GM18867 (cell line): Measurements from ENCODE around the gene CLDN20.

Experiments used
- ATAC-seq: cut with Tn5 transposase; IDR thresholded peaks from one replicate; pipeline ENCODE4 v1.9.1; 2021; ENCODE audit warnings: mild to moderate bottlenecking, moderate library complexity; ENCODE audit not compliant: unreplicated experiment

The CLDN20 gene

GRCh38 chr6:155244434-155244833 is 19.4 kb upstream of the CLDN20 start:
- ATAC-seq, result no peak

- no peak for ATAC-seq
Measured at GRCh38 chr6:155245193-155245592, 18.6 kb upstream of the CLDN20 start.

DNA sequence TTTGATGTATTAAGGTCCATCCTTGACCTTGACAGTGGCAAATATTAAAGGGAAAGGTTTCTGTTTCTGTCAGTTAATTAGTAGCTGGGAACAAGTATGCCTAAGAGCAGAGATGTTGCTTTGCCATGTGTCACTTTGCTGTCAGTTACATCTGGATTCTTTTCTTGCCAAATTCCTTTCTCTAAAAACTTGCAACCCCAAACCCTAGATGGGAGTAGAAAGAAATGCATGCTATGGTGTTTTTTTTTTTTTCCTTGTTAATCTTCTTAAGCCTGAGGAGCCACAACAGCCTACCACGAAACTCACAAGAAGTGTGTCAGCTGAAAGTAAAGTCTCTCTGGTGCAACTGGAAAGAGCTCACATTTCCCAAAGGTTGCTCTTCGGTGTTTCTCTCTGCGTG is 18.0 kb upstream of the CLDN20 start:
- ATAC-seq, result no peak

DNA sequence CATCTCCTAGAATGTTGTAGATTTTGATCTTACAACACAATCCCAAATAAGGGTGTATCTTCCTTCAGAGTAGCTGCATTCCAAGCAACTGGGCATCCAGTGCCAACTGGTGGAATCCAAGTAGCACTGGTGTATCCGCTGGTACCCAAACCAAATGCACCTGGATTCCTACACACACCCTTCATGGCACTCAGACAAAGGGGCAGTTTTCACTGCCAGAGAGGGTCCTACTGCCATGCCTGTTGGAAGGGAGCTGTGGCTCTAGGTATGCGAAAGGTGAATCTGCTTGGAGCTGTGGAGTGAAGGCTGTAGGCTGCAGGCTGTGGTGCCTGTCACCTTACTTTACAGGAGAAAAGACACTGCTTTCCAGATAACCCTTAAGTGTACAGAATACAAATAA is 17.0 kb upstream of the CLDN20 start:
- no peak for ATAC-seq

- ATAC-seq, result no peak
Measured at GRCh38 chr6:155247618-155248007, 16.2 kb upstream of the CLDN20 start.

DNA sequence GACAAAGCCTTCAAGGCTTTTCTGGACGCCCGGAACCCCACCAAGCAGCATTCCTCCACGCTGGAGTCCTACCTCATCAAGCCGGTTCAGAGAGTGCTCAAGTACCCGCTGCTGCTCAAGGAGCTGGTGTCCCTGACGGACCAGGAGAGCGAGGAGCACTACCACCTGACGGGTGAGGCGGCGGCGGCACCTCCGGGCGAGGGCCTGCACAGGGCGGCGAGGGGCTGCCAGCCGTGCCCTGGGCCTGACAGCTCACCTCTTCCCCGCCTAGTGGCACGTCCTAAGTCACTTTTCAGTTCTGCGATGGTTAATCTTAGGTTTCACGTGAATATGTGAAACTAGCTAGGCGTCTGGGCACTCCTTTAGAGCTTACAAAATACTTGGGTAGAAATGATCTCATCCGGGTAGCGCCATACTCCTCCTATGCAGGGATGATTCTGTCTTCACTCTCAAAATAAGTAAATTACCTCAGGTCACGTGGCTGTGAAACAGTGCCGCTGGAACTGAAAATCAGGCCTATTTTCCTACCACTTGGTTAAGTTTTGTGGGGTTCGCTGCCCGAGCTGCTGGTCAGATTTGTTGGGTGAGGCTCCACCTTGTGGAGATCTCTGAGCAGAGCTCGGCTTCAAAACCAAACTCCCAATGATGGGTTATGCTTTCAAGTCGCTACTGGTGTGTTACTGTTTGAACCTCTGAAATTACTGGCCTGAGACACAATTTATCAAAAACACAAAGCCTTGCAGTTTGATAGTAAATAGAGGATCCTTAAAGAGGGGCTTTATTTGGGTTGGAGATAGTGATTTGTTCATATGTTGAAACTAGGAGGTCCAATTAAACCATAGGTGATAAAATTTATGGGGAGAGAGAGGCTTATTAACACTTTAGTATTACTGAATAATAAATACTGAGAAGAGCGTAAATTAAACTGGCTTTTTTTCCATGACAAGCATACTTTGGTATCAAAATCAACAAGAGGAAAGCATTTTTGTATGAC is 15.5 kb upstream of the CLDN20 start:
- ATAC-seq, result peak; percentile 79

GRCh38 chr6:155250701-155251381 is 13.0 kb upstream of the CLDN20 start:
- ATAC-seq, result no peak

DNA sequence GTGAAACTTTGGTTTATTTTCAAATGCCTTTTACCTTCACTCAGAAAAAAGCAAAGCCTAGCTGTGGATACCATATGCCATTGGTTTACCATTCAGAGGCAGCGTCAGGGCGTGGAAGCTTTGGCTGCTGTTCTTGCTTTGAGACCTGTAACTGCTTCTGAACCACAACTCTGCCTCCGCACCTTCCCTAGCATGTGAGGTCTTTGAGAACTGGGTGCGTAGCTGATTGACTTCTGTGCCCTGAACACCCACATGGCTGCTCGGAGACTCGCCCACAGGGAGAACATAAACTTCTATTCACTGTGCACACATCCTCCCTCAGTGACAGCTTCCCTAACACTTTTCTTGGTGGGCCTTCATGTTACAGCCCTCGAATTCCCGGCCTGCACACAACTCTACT is 11.2 kb upstream of the CLDN20 start:
- no peak for ATAC-seq

DNA sequence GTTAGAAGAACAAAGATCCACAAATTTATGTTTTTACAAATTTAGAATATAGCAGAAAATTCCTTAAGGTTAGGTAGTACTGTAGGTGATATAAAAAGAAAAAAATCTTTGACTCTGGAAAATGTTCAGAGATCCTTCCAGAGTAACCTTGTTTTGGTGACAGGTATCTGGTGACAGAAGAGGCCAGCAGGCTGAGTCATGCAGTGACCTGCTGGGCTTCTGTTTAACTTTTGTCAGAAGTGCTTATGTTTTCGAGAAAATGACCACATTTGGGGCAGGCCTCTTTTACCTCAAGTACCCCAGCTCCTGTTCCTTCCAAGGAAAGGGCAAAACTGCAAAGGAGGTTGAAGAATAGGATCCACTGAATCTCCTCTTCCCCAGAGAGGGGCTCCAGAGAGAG is 10.5 kb upstream of the CLDN20 start:
- ATAC-seq, result no peak

- no peak for ATAC-seq
Measured at GRCh38 chr6:155254139-155254538, 9.7 kb upstream of the CLDN20 start.

- no peak for ATAC-seq
Measured at GRCh38 chr6:155256122-155256795, 7.6 kb upstream of the CLDN20 start.

DNA sequence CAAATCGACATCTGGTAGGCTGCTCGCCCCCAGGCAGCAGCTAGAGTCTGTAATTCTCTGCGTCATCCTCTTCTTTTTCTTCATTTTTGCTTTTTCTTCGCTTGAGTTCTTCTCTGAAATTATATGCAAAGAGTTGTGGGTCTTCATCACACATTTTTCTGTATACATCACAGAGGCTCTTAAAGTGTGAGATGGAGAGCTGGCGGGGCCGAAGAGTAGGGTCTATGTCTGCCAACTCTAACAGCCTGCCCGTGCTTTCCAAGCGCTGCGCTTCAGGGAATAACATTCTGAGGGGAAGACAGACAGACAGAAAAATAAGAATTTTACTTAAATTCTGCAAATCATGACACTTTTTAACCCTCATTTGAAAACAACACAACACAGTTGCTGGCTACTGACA is 6.0 kb upstream of the CLDN20 start:
- ATAC-seq, result no peak

DNA sequence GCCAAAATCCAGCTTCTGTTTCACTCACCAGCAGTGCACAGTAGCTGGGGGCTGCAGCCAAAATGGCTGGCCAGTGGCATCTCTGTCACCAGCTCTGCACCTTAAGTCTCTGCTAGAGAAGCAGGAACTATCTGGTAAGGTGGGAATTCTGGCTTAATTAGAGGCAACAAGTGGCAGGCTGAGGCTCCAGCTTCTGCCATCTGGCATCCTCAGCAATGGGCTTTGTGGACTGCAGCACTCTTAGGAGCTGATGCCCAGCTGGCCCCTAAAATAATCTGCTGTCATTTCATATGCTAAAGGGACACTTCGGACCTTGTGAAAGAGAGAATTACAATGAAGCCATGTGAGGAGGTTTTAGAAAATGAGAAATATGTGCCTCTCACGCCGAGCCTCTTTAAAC is 4.6 kb upstream of the CLDN20 start:
- no peak for ATAC-seq

GRCh38 chr6:155259897-155260296 is 3.9 kb upstream of the CLDN20 start:
- ATAC-seq, result no peak

GRCh38 chr6:155260686-155261085 is 3.1 kb upstream of the CLDN20 start:
- ATAC-seq, result peak; percentile 78

DNA sequence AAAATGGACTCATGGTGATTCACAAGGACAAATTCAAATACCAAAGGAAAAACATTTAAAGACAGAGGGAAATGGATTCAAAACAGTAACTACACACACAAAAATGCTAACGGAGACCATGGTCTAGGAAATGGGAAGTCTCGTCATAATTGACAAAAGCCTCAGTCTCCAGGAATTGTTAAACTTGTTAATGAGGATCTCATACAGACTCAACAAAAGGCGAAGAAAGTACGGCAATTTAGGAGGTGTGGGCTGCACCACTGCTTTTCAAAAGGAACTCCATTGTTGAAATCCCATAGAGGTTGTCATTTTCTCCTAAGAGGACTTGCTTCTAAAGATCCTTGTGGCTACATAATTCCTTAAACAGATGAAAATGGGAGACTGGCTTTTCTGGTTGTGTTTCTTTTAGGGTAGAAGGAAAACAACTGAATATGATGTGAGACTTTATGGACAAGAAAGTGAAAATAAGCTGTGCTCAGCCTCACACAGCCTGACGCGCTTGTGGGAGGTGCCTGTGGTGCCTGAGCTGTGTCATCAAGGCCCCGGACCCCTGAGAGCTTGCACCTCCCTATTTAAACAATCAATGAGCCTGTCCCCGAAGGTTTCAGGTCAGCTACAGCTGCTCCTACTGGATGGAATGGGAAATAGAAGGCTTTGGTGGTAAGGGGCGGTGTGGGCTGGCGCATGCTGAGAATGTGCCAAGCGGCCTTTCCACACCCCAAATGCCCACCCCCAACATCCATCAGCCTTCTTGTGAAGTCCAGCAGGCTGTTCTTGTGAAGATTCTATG is 2.5 kb upstream of the CLDN20 start:
- ATAC-seq, result peak; percentile 58

DNA sequence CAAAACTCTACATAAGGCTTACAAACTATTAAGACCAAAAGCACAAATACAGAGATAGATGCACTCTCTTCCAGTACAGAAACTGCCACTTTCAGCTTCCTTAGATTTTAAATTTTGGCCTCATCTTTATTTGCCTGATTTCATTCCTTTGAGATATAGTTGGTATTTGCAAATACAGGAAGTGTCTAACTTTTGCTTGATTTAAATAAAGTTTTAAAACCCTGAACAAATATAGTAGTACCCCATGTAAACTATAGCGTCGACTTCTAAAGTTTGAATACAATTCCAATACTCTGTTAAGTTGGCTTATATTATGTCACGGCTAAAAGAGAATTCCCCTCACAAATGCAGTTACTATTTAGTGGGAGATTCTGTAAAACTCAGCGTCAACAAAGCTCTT is 1.2 kb upstream of the CLDN20 start:
- no peak for ATAC-seq

DNA sequence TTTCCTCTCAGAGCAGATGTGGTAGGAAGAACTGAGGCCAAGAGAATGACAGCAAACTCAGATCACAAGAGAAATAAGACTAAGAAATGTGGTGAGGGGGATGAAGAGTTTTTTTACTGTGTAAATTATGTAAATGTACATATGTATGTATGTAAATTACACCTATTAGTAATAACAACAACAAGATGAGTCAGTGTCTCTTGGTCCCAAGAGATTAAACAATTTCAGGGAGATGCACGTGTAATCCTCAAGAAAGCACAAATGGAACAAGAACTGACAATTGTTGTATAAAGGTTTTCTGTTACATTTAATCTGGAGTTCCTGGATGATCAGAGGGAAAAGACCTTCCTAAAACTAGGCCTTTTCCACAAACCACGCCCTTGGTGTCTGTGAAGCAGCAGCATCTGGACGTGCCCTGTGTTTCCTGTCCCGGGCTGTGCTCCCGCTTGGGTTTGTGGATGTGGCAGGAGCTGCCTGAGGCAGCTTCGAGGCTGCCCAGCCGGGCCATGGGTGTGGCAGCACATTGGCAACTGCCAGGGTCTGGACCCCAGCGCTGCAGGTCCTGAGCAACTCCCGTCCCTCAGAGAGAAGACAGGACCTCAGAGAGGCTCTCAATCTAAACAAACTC is 994 bp downstream of the CLDN20 start:
- ATAC-seq, result no peak

DNA sequence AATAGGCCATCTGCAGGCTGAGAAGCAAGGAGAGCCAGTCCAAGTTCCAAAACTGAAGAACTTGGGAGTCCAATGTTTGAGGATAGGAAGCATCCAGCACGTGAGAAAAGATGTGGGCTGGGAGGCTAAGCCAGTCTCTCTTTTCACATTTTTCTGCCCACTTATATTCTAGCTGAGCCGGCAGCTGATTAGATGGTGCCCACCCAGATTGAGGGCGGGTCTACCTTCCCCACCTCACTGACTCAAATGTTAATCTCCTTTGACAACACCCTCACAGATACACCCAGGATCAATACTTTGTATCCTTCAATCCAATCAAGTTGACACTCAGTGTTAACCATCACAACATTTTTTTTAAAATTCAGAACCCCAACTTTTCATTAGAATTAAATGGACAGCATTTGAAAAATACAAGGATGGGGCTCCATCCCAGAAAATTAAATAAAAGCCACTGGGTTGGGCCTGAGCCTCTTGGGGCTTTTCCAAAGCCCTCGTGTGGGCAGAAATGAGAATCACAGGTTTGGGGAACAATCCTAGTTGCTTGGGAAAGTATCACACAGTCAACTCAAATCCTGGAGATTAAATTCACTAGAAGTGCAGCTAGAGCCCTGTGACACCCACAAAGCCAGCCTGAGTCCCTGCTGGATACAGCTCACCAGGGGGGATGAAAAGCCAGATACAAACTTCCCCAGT is 2.2 kb downstream of the CLDN20 start:
- ATAC-seq, result no peak

DNA sequence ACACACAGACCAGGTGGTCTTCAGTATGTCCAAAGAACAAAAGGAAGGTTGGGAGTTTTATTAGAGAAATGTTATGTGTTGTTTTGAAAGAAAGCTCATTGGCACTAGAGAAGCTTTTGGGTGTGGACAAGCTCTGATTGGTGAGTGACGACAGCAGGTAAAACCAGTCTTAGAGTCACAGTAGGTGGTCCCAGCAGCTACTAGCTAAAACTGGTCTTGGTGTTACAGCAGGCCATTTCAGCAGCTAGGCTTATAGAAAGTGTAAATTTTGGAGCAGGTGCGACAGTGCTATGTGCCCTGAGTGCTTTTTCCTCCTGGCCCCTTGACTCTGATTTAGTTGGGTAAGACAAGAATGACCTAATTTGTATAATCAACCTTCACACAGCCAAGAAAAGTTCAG is 3.6 kb downstream of the CLDN20 start:
- no peak for ATAC-seq
